Fibroblast of lung (primary cell): ENCODE results near the gene AKAP7. TPM values are rescaled to one million over a fixed set of nuclear protein-coding genes. Genes with fewer than 3 reads are reported as not detected.

ENCODE experiments used
- DNase-seq, 2 donors: peaks; one replicate each; pipeline versions ENCODE4 v3.0.0 to v3.0.0-alpha.2; 2010; ENCODE audit warnings: low read depth in 2 of 2
- H2AFZ ChIP-seq: 2 replicates; pipeline ENCODE4 v1.5.1; 2012; ENCODE audit warnings: low read length, control low read depth, inconsistent platforms
- H3K27ac ChIP-seq: 2 replicates; pipeline ENCODE4 v1.5.1; 2011; ENCODE audit warnings: low read length, control low read depth; ENCODE audit not compliant: insufficient read depth
- H3K27me3 ChIP-seq: 2 replicates; pipeline ENCODE4 v1.5.1; 2011; ENCODE audit warnings: mild to moderate bottlenecking, low read length; ENCODE audit not compliant: control insufficient read depth, insufficient read depth
- H3K36me3 ChIP-seq: 2 replicates; pipeline ENCODE4 v1.5.1; 2011; ENCODE audit warnings: low read length; ENCODE audit not compliant: control insufficient read depth, insufficient read depth
- H3K4me1 ChIP-seq: 2 replicates; pipeline ENCODE4 v1.5.1; 2011; ENCODE audit warnings: low read length; ENCODE audit not compliant: control insufficient read depth, insufficient read depth; ENCODE audit errors: extremely low read depth
- H3K4me2 ChIP-seq: 2 replicates; pipeline ENCODE4 v1.5.1; 2011; ENCODE audit warnings: low read length, control low read depth; ENCODE audit not compliant: insufficient read depth; ENCODE audit errors: extremely low read depth
- H3K4me3 ChIP-seq, 4 experiments: fragments of 200-600 bp in 1 of 4; sonication (generic) in 1 of 4; replicated peaks in 1 of 4; 2 replicates each; pipeline ENCODE4 v1.5.1; 2011 to 2016; ENCODE audit warnings: low read length in 4 of 4, low read depth in 3 of 4, mild to moderate bottlenecking in 3 of 4, control low read depth in 2 of 4, inconsistent platforms in 1 of 4, mixed read lengths in 1 of 4; ENCODE audit not compliant: insufficient read depth in 1 of 4; ENCODE audit errors: control extremely low read depth in 1 of 4
- H3K79me2 ChIP-seq: 2 replicates; pipeline ENCODE4 v1.5.1; 2012; ENCODE audit warnings: mild to moderate bottlenecking, low read length, inconsistent platforms; ENCODE audit not compliant: control insufficient read depth, insufficient read depth
- H3K9ac ChIP-seq: 2 replicates; pipeline ENCODE4 v1.5.1; 2011; ENCODE audit warnings: mild to moderate bottlenecking, low read length, control low read depth; ENCODE audit not compliant: insufficient read depth
- H3K9me3 ChIP-seq: 2 replicates; pipeline ENCODE4 v1.5.1; 2012; ENCODE audit warnings: low read depth, low read length; ENCODE audit not compliant: control insufficient read depth, insufficient read depth
- H4K20me1 ChIP-seq: 2 replicates; pipeline ENCODE4 v1.5.1; 2011; ENCODE audit warnings: low read length; ENCODE audit not compliant: control insufficient read depth, insufficient read depth; ENCODE audit errors: extremely low read depth
- CTCF ChIP-seq, 2 donors: IDR thresholded peaks in 1 of 2; conservative IDR thresholded peaks in 1 of 2; 1 replicate in 1 of 2; 2 replicates in 1 of 2; pipeline ENCODE4 v1.5.1; 2011 to 2012; ENCODE audit warnings: low read length in 2 of 2, control low read depth in 1 of 2, inconsistent platforms in 1 of 2, low read depth in 1 of 2, mild to moderate bottlenecking in 1 of 2
- EZH2 ChIP-seq: IDR thresholded peaks from 2 replicates; pipeline ENCODE4 v1.5.1; 2012; ENCODE audit warnings: low read length, control low read depth, mild to moderate bottlenecking; ENCODE audit errors: missing control alignments
- polyA plus RNA-seq, 2 donors: library from polyadenylated mRNA; depleted of rRNA in 1 of 2; stranded (reverse) in 1 of 2; unstranded in 1 of 2; fragments of >200 nt; gene quantifications; 2 replicates each; pipeline ENCODE4 v1.2.1, GENCODE V29; 2011 to 2012; ENCODE audit warnings: missing spikeins in 1 of 2
- total RNA-seq: library from RNA; depleted of rRNA; stranded (reverse); fragments of >200 nt; gene quantifications from 2 replicates; pipeline ENCODE4 v1.2.1, GENCODE V29; 2014

The AKAP7 gene
- total and polyA plus RNA-seq, 2 donors (not counting 1 experiment from before 2014, with no cell fraction given): 3.1 to 5.8 TPM

GRCh38 chr6:131199568-131200272 is 64.5 kb downstream of the AKAP7 start:
- Histone ChIP-seq H2AFZ (no peak overlapping the region), H3K79me2 (no peaks in the 10 kb centered on the region), H3K27me3 (no peaks in the 10 kb centered on the region), H3K9me3 (no peaks in the 10 kb centered on the region), H3K4me1 (no peaks in the 10 kb centered on the region), H3K9ac (no peak overlapping the region), H3K4me2 (no peak overlapping the region), H3K27ac (no peak overlapping the region), H3K36me3 (no peaks in the 10 kb centered on the region), H3K4me3 (no peak overlapping the region), H4K20me1 (no peaks in the 10 kb centered on the region)
- DNase-seq: peak; percentile 65
- no peak for TF ChIP-seq EZH2
- peak; percentile 63 to 77 for TF ChIP-seq CTCF (conservative IDR thresholded peaks at IDR 0.05 in 1 of 2, IDR thresholded peaks at IDR 0.05 in 1 of 2; ENCODE audit: low read depth in 1 of 2, low read length in 2 of 2)

- no peak for DNase-seq
- no peaks in the 10 kb centered on the region for H3K4me1 ChIP-seq
- no peaks in the 10 kb centered on the region for H3K9me3 ChIP-seq
- H3K4me3 ChIP-seq: no peak overlapping the region
- no peak overlapping the region for H2AFZ ChIP-seq
- H3K27ac ChIP-seq: no peak overlapping the region
- H3K4me2 ChIP-seq: no peak overlapping the region
- no peaks in the 10 kb centered on the region for H3K27me3 ChIP-seq
- no peaks in the 10 kb centered on the region for H4K20me1 ChIP-seq
- H3K9ac ChIP-seq: no peak overlapping the region
- H3K36me3 ChIP-seq: no peaks in the 10 kb centered on the region
- TF ChIP-seq EZH2: no peak
- peak in 1 of 2 donors; percentile 7 for TF ChIP-seq CTCF (conservative IDR thresholded peaks at IDR 0.05 in 1 of 2, IDR thresholded peaks at IDR 0.05 in 1 of 2; ENCODE audit: low read depth in 1 of 2, low read length in 2 of 2)
- no peaks in the 10 kb centered on the region for H3K79me2 ChIP-seq
These were observed 70.4 kb downstream of the AKAP7 start for GRCh38 chr6:131205481-131206244.

- Histone ChIP-seq H3K27ac (no peak overlapping the region), H3K4me3 (no peak overlapping the region), H3K4me2 (no peak overlapping the region), H3K9me3 (no peaks in the 10 kb centered on the region), H4K20me1 (no peaks in the 10 kb centered on the region), H3K79me2 (no peaks in the 10 kb centered on the region), H3K4me1 (no peaks in the 10 kb centered on the region), H3K36me3 (no peaks in the 10 kb centered on the region), H2AFZ (no peak overlapping the region), H3K27me3 (no peaks in the 10 kb centered on the region), H3K9ac (no peak overlapping the region)
- no peak for TF ChIP-seq CTCF (conservative IDR thresholded peaks at IDR 0.05 in 1 of 2, IDR thresholded peaks at IDR 0.05 in 1 of 2; ENCODE audit: low read depth in 1 of 2, low read length in 2 of 2)
- no peak for TF ChIP-seq EZH2
- DNase-seq: no peak
These were observed 71.4 kb downstream of the AKAP7 start for GRCh38 chr6:131206463-131207251.
